Measurements from ENCODE around the gene CIT.
"Not testable (repeated sequence)": the region's sequence is repeated elsewhere in the genome, so short reads cannot be mapped to it uniquely, and the experiment has no call there.

GRCh38 chr12:119658166-119658565 is 219.0 kb downstream of the CIT start:
- TF ChIP-seq CTCF, POLR2A (IDR thresholded peaks at IDR 0.05): not testable (repeated sequence)
